HepG2 (cell line): Measurements from ENCODE around the gene HOXB2. TPM values are rescaled to one million over a fixed set of nuclear protein-coding genes. Genes with fewer than 3 reads are reported as not detected.

ENCODE experiments used
- ATAC-seq: fragments of 200-7000 bp; cut with Tn5 transposase; 3 replicates; pipeline ENCODE4 v1.9.1; 2020; ENCODE audit warnings: mild to moderate bottlenecking, moderate library complexity
- BruUV-seq: library from RNA; stranded (reverse); fragments of 400-500 nt; replicated peaks from 2 replicates; lab custom pipeline; 2021; lab: Mats Ljungman, UMichigan
- CTCF ChIA-PET: fragments of 300-600 bp; formaldehyde crosslinking; extraction: SDS; loops from one replicate; lab custom pipeline; 2021; ENCODE audit warnings: low total read pairs, inconsistent platforms, low intra/inter-chr PET ratio; lab: Yijun Ruan, JAX
- POLR2A ChIA-PET: fragments of 350-600 bp; sonication (Branson Sonifier 250); formaldehyde crosslinking; loops from one replicate; lab custom pipeline; 2020; ENCODE audit warnings: antibody characterized with exemption, inconsistent platforms; lab: Yijun Ruan, JAX
- DNase-seq: peaks from one replicate; pipeline ENCODE4 v3.0.0-alpha.2; 2015; ENCODE audit warnings: low spot score
- FAIRE-seq: peaks from 3 replicates; lab custom pipeline; 2011; peaks lifted over from hg19 to GRCh38; lab: Jason Lieb, UNC
- H2AFZ ChIP-seq: one replicate; pipeline ENCODE4 v1.6.1; 2011; ENCODE audit warnings: low read length, inconsistent platforms
- H3K27ac ChIP-seq: fragments of 300-600 bp; 3 replicates; pipeline ENCODE4 v1.8.0; 2011; ENCODE audit warnings: mixed run types, mild to moderate bottlenecking, mixed read lengths, low read length, inconsistent platforms; ENCODE audit not compliant: insufficient read depth; ENCODE audit errors: extremely low read length
- H3K27me3 ChIP-seq, 2 experiments: fragments of 200-600 bp in 1 of 2; 2 replicates in 1 of 2; 3 replicates in 1 of 2; pipeline versions ENCODE4 v1.6.0 to v1.8.0; 2011; ENCODE audit warnings: low read length in 2 of 2, mild to moderate bottlenecking in 2 of 2, moderate library complexity in 2 of 2, inconsistent platforms in 1 of 2; ENCODE audit not compliant: insufficient read depth in 2 of 2, control insufficient read depth in 1 of 2
- H3K36me3 ChIP-seq, 2 experiments: fragments of 200-600 bp in 1 of 2; replicated peaks in 1 of 2; 2 replicates in 1 of 2; 3 replicates in 1 of 2; pipeline versions ENCODE4 v1.5.1 to v1.8.0; 2011; ENCODE audit warnings: low read length in 2 of 2, inconsistent platforms in 1 of 2; ENCODE audit not compliant: insufficient read depth in 2 of 2, control insufficient read depth in 1 of 2
- H3K4me1 ChIP-seq: 2 replicates; pipeline ENCODE4 v1.5.1; 2012; ENCODE audit warnings: low read length, inconsistent platforms; ENCODE audit not compliant: insufficient read depth
- H3K4me2 ChIP-seq: 2 replicates; pipeline ENCODE4 v1.6.0; 2011; ENCODE audit warnings: low read depth, low read length, inconsistent platforms
- H3K4me3 ChIP-seq, 3 experiments: fragments of 200-600 bp in 1 of 3; sonication (generic), shearing (Covaris generic) in 1 of 3; replicated peaks in 1 of 3; 2 replicates each; pipeline ENCODE4 v1.5.1; 2011 to 2016; ENCODE audit warnings: low read length in 3 of 3, inconsistent platforms in 2 of 3, low read depth in 2 of 3, mild to moderate bottlenecking in 2 of 3, control low read depth in 1 of 3, mixed read lengths in 1 of 3; ENCODE audit not compliant: insufficient read depth in 1 of 3
- H3K79me2 ChIP-seq: one replicate; pipeline ENCODE4 v1.6.1; 2011; ENCODE audit warnings: low read length, inconsistent platforms; ENCODE audit not compliant: insufficient read depth
- H3K9ac ChIP-seq: 2 replicates; pipeline ENCODE4 v1.6.0; 2011; ENCODE audit warnings: mild to moderate bottlenecking, low read depth, low read length, inconsistent platforms; ENCODE audit not compliant: insufficient read depth
- H3K9me3 ChIP-seq: 2 replicates; pipeline ENCODE4 v1.5.1; 2012; ENCODE audit warnings: mild to moderate bottlenecking, low read length
- H4K20me1 ChIP-seq: 2 replicates; pipeline ENCODE4 v1.6.0; 2011; ENCODE audit warnings: inconsistent platforms, mild to moderate bottlenecking, low read length, moderate library complexity; ENCODE audit not compliant: insufficient read depth
- HMG20B ChIP-seq: conservative IDR thresholded peaks from 2 replicates; pipeline ENCODE4 v1.6.1; 2016; ENCODE audit warnings: missing genetic modification reagents, missing compliant biosample characterization
- NFATC3 ChIP-seq: sonication (generic); formaldehyde crosslinking; IDR thresholded peaks from 2 replicates; pipeline ENCODE4 v1.5.1; 2020; ENCODE audit warnings: mild to moderate bottlenecking, missing genetic modification reagents
- ZNF33A ChIP-seq: sonication (generic); formaldehyde crosslinking; IDR thresholded peaks from 2 replicates; pipeline ENCODE4 v1.5.1; 2020; ENCODE audit warnings: missing genetic modification reagents, mild to moderate bottlenecking, moderate library complexity, borderline replicate concordance
- ZNF468 ChIP-seq: sonication (generic); formaldehyde crosslinking; IDR thresholded peaks from 2 replicates; pipeline ENCODE4 v1.8.0; 2022; ENCODE audit warnings: mild to moderate bottlenecking, moderate library complexity, missing genetic modification reagents
- WGBS: methylation state at CpG from one replicate; pipeline ENCODE4 v1.1.6; 2017; ENCODE audit warnings: low lambda C conversion rate; 5-methylcytosine and 5-hydroxymethylcytosine counted together
- in situ Hi-C: cut with HindIII; loops from 2 replicates; pipeline ENCODE4 v1.10.0; 2017; ENCODE audit warnings: low pct_unique_long_range_greater_than_20kb; ENCODE audit not compliant: extremely low pct_ligation_motif_present
- intact Hi-C: fragments of 100-400 bp; cut with micrococcal nuclease; formaldehyde crosslinking; loops from one replicate; pipeline ENCODE4 v1.10.0; 2022; ENCODE audit not compliant: unreplicated experiment
- polyA plus RNA-seq, 8 experiments: library from polyadenylated mRNA; depleted of rRNA in 3 of 8; stranded (reverse) in 7 of 8; unstranded in 1 of 8; fragments of >200 nt; fragmentation: Illumina TruSeq in 4 of 8; extraction: Trizol in 4 of 8; gene quantifications; 2 replicates each; pipeline versions ENCODE4 v1.2.1 to v1.2.3, GENCODE V29; 2011 to 2016; ENCODE audit warnings: low read depth in 4 of 8, missing spikeins in 1 of 8, mixed read lengths in 1 of 8; ENCODE audit not compliant: insufficient read depth in 1 of 8
- total RNA-seq, 5 experiments: library from RNA; depleted of rRNA; stranded (reverse); fragments of >200 nt; fragmentation: Illumina TruSeq; extraction: Trizol; gene quantifications; 2 replicates each; pipeline ENCODE4 v1.2.3, GENCODE V29; 2016; ENCODE audit warnings: low read depth in 1 of 5
- TF ChIP-seq, protein P1 (sequence below): sonication (generic); formaldehyde crosslinking; conservative IDR thresholded peaks from 2 replicates; pipeline ENCODE4 v1.4.0; 2020; ENCODE audit warnings: missing genetic modification reagents

The HOXB2 gene
- total and polyA plus RNA-seq, 2 of the 13 experiments (the other 11 are each of a cell fraction or from before 2014, with no cell fraction given) = not detected

DNA sequence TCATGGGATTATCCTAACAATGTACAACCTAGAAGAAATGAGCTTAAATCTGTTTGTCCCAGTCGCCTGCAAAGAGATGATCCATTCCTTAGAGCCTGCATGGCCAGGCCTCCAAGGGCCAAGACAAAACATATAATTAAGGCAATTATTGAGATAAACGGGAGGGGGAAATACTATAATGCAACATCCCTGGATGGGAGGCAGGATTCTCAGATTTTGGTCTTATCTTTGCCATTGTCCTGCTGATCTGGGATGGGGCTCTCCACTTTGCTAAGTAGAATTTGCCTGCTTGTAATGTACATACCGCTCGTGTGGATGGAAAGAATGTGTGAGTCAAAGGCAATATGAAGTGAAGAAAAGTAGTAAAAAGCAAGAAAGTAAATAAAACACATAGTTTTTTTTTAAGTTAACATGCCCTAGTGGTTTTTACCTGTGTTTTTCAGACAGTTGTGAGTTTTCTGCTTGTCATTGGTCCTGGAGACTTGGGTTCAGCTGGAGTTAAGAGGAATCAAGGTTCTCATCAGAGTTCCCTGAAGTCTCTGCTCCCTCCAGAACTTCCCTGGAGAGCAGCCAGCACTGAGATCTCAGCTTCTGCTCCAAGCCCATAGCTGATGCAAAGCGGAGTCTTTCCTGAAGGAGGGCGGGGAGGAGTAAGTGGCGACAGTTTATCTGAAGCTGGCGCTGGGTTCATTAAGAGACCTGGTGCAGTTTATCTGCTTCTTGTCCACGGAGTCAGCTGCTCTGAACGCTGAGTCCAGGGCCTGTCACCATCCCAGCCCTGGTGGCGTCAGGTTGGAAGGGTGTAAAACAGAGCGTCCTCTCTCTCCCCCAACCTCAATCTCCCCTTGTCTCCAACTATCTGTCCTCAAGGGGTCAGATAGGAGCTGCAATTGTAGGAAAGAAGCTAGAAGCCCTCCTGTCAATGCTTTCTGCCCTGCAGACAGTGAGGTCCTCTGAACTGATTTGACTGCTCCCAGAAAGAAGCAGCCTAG lies 44.2 kb downstream of the HOXB2 start:
- H3K4me3 ChIP-seq = no peak overlapping the region
- intact Hi-C loops = no loop called here
- peak; percentile 61 for ATAC-seq
- CTCF ChIA-PET = no interaction called here
- no peaks in the 10 kb centered on the region for H3K9me3 ChIP-seq
- no peak overlapping the region for H3K9ac ChIP-seq
- no peak for DNase-seq
- POLR2A ChIA-PET = no interaction called here
- H2AFZ ChIP-seq = no peak overlapping the region
- no peak for FAIRE-seq
- H3K36me3 ChIP-seq = no peaks in the 10 kb centered on the region
- no peak overlapping the region for H3K27ac ChIP-seq
- H4K20me1 ChIP-seq = no peaks in the 10 kb centered on the region
- TF ChIP-seq, protein P1, sequence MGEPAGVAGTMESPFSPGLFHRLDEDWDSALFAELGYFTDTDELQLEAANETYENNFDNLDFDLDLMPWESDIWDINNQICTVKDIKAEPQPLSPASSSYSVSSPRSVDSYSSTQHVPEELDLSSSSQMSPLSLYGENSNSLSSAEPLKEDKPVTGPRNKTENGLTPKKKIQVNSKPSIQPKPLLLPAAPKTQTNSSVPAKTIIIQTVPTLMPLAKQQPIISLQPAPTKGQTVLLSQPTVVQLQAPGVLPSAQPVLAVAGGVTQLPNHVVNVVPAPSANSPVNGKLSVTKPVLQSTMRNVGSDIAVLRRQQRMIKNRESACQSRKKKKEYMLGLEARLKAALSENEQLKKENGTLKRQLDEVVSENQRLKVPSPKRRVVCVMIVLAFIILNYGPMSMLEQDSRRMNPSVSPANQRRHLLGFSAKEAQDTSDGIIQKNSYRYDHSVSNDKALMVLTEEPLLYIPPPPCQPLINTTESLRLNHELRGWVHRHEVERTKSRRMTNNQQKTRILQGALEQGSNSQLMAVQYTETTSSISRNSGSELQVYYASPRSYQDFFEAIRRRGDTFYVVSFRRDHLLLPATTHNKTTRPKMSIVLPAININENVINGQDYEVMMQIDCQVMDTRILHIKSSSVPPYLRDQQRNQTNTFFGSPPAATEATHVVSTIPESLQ = no peak
- no peak for TF ChIP-seq ZNF468
- no peak for TF ChIP-seq HMG20B
- no peak for TF ChIP-seq ZNF33A (CRISPR knock-in tag)
- no peak for TF ChIP-seq NFATC3
- H3K4me2 ChIP-seq = no peak overlapping the region
- H3K4me1 ChIP-seq = no peaks in the 10 kb centered on the region
- in situ Hi-C loops = no loop called here
- H3K27me3 ChIP-seq = peaks cover 0 to 37% of the 10 kb centered on the region in 2 experiments; a peak in 3 of 5 replicates
- WGBS = 4% methylated on average over 11 of the region's 12 CpGs
- BruUV-seq = no TSS peak
- no peaks in the 10 kb centered on the region for H3K79me2 ChIP-seq
